HCT116 (cell line): Measurements from ENCODE around the gene BOD1L1. TPM values are rescaled to one million over a fixed set of nuclear protein-coding genes. Genes with fewer than 3 reads are reported as not detected.

Experiments used
- ATAC-seq: fragments of 200-7000 bp; cut with Tn5 transposase; 2 replicates; pipeline ENCODE4 v1.9.1; 2020; ENCODE audit warnings: mild to moderate bottlenecking, moderate library complexity
- BruUV-seq: library from RNA; stranded (reverse); fragments of 400-500 nt; replicated peaks from 2 replicates; lab custom pipeline; 2021; lab: Mats Ljungman, UMichigan
- CTCF ChIA-PET: fragments of 300-600 bp; sonication (Branson Sonifier 250); formaldehyde crosslinking; loops from one replicate; lab custom pipeline; 2021; ENCODE audit warnings: antibody characterized with exemption; lab: Charles Lee
- POLR2A ChIA-PET: fragments of 300-600, 350-600 bp; sonication (Branson Sonifier 250); formaldehyde crosslinking; loops from one replicate; lab custom pipeline; 2021; ENCODE audit warnings: antibody characterized with exemption; lab: Charles Lee
- RAD21 ChIA-PET, 2 experiments: fragments of 300-600 bp; sonication (Branson Sonifier 250); formaldehyde crosslinking; loops; one replicate each; lab custom pipeline; 2023; ENCODE audit warnings: low total read pairs in 2 of 2; ENCODE audit not compliant: uncharacterized antibody in 2 of 2, unreplicated experiment in 2 of 2, low non-redundant PET in 1 of 2; lab: Charles Lee
- DNase-seq: peaks from one replicate; pipeline ENCODE4 v3.0.0-alpha.2; 2010; ENCODE audit warnings: low read depth, low spot score
- H2AFZ ChIP-seq: fragments of 200-600 bp; shearing (Covaris generic), sonication (generic); 2 replicates; pipeline ENCODE4 v1.6.1; 2017; ENCODE audit warnings: low read depth, mixed run types, mixed read lengths, antibody characterized with exemption, low read length; ENCODE audit not compliant: poor library complexity, severe bottlenecking
- H3K27ac ChIP-seq: 2 replicates; pipeline ENCODE4 v1.5.1; 2012; ENCODE audit warnings: low read depth, low read length
- H3K27me3 ChIP-seq: fragments of 200-600 bp; sonication (generic); 2 replicates; pipeline ENCODE4 v1.6.1; 2016; ENCODE audit warnings: mixed run types, low read length, mixed read lengths; ENCODE audit not compliant: insufficient read depth
- H3K36me3 ChIP-seq, 2 experiments: fragments of 200-500 bp in 1 of 2; fragments of 200-600 bp in 1 of 2; sonication (Bioruptor generic) in 1 of 2; sonication (generic) in 1 of 2; 2 replicates each; pipeline versions ENCODE4 v1.5.1 to v1.6.1; 2014 to 2016; ENCODE audit warnings: low read length in 2 of 2, inconsistent platforms in 1 of 2, mixed read lengths in 1 of 2, mixed run types in 1 of 2; ENCODE audit not compliant: insufficient read depth in 2 of 2, control insufficient read depth in 1 of 2
- H3K4me1 ChIP-seq, 2 experiments: fragments of 200-600 bp in 1 of 2; sonication (generic) in 1 of 2; 2 replicates each; pipeline versions ENCODE4 v1.5.1 to v1.6.1; 2012 to 2017; ENCODE audit warnings: low read length in 2 of 2, inconsistent platforms in 1 of 2, mild to moderate bottlenecking in 1 of 2, mixed read lengths in 1 of 2, mixed run types in 1 of 2, moderate library complexity in 1 of 2; ENCODE audit not compliant: insufficient read depth in 2 of 2, control insufficient read depth in 1 of 2
- H3K4me2 ChIP-seq: fragments of 200-600 bp; sonication (generic); 2 replicates; pipeline ENCODE4 v1.6.1; 2017; ENCODE audit warnings: mixed run types, low read length, mixed read lengths
- H3K4me3 ChIP-seq, 2 experiments: fragments of 200-600 bp in 1 of 2; sonication (generic) in 1 of 2; replicated peaks in 1 of 2; 2 replicates each; pipeline ENCODE4 v1.5.1; 2011 to 2016; ENCODE audit warnings: low read length in 2 of 2, control low read depth in 1 of 2, low read depth in 1 of 2, mild to moderate bottlenecking in 1 of 2, mixed read lengths in 1 of 2, mixed run types in 1 of 2
- H3K79me2 ChIP-seq: fragments of 200-600 bp; sonication (generic); 2 replicates; pipeline ENCODE4 v1.6.1; 2017; ENCODE audit warnings: mild to moderate bottlenecking, mixed run types, low read length, moderate library complexity, mixed read lengths; ENCODE audit not compliant: insufficient read depth
- H3K9ac ChIP-seq: fragments of 200-600 bp; sonication (generic); 2 replicates; pipeline ENCODE4 v1.6.1; 2016; ENCODE audit warnings: low read length, mixed read lengths
- H3K9me2 ChIP-seq: fragments of 200-600 bp; sonication (generic), shearing (Covaris generic); 2 replicates; pipeline ENCODE4 v1.6.1; 2017; ENCODE audit warnings: mixed run types, mild to moderate bottlenecking, moderate library complexity; ENCODE audit not compliant: insufficient read depth
- H3K9me3 ChIP-seq, 2 experiments: fragments of 200-500 bp in 1 of 2; fragments of 200-600 bp in 1 of 2; sonication (Bioruptor generic) in 1 of 2; sonication (generic) in 1 of 2; 2 replicates each; pipeline ENCODE4 v1.6.1; 2014 to 2017; ENCODE audit warnings: low read length in 2 of 2, mixed read lengths in 2 of 2, inconsistent platforms in 1 of 2, low read depth in 1 of 2, mild to moderate bottlenecking in 1 of 2, mixed run types in 1 of 2, moderate library complexity in 1 of 2; ENCODE audit not compliant: control insufficient read depth in 1 of 2, insufficient read depth in 1 of 2
- H4K20me1 ChIP-seq: fragments of 200-600 bp; sonication (generic), shearing (Covaris generic); 2 replicates; pipeline ENCODE4 v1.6.1; 2017; ENCODE audit warnings: mixed run types, mild to moderate bottlenecking, moderate library complexity; ENCODE audit not compliant: insufficient read depth
- ATF3 ChIP-seq: IDR thresholded peaks from 2 replicates; pipeline ENCODE4 v1.6.1; 2012
- CEBPB ChIP-seq: IDR thresholded peaks from 2 replicates; pipeline ENCODE4 v1.6.1; 2012; ENCODE audit warnings: low read depth
- CTCF ChIP-seq, 3 experiments: fragments of 200-600 bp in 1 of 3; sonication (generic) in 1 of 3; IDR thresholded peaks in 2 of 3; conservative IDR thresholded peaks in 1 of 3; 2 replicates each; pipeline ENCODE4 v1.5.1; 2012 to 2017; ENCODE audit warnings: low read depth in 2 of 3, low read length in 2 of 3, antibody characterized with exemption in 1 of 3, borderline replicate concordance in 1 of 3, control low read depth in 1 of 3, mild to moderate bottlenecking in 1 of 3, mixed read lengths in 1 of 3, mixed run types in 1 of 3, moderate library complexity in 1 of 3; ENCODE audit not compliant: insufficient read depth in 1 of 3
- EGR1 ChIP-seq: IDR thresholded peaks from 2 replicates; pipeline ENCODE4 v1.6.1; 2012; ENCODE audit warnings: low read depth
- ELF1 ChIP-seq: IDR thresholded peaks from 2 replicates; pipeline ENCODE4 v1.6.1; 2012; ENCODE audit warnings: low read depth, borderline replicate concordance
- EZH2phosphoT487 ChIP-seq: fragments of 200-600 bp; IDR thresholded peaks from 2 replicates; pipeline ENCODE4 v1.6.1; 2018; ENCODE audit warnings: antibody characterized with exemption, borderline replicate concordance
- FOSL1 ChIP-seq: IDR thresholded peaks from 2 replicates; pipeline ENCODE4 v1.6.1; 2012; ENCODE audit warnings: low read depth
- JUND ChIP-seq: IDR thresholded peaks from 2 replicates; pipeline ENCODE4 v1.6.1; 2012
- MAX ChIP-seq: IDR thresholded peaks from 2 replicates; pipeline ENCODE4 v1.6.1; 2012
- POLR2A ChIP-seq: IDR thresholded peaks from 2 replicates; pipeline ENCODE4 v1.7.0; 2011; ENCODE audit warnings: borderline replicate concordance; ENCODE audit not compliant: insufficient read depth, insufficient read length; ENCODE audit errors: extremely low read depth
- POLR2AphosphoS5 ChIP-seq: IDR thresholded peaks from 2 replicates; pipeline ENCODE4 v1.6.1; 2011; ENCODE audit warnings: mild to moderate bottlenecking, low read depth, low read length, moderate library complexity
- RAD21 ChIP-seq: IDR thresholded peaks from 2 replicates; pipeline ENCODE4 v1.6.1; 2012; ENCODE audit warnings: low read depth, mild to moderate bottlenecking
- REST ChIP-seq: IDR thresholded peaks from 2 replicates; pipeline ENCODE4 v1.6.1; 2012; ENCODE audit warnings: low read depth
- SIN3A ChIP-seq: IDR thresholded peaks from 2 replicates; pipeline ENCODE4 v1.6.1; 2012; ENCODE audit warnings: low read depth
- SP1 ChIP-seq: IDR thresholded peaks from 2 replicates; pipeline ENCODE4 v1.6.1; 2012; ENCODE audit warnings: low read depth
- SRF ChIP-seq: IDR thresholded peaks from 2 replicates; pipeline ENCODE4 v1.6.1; 2012; ENCODE audit warnings: low read depth
- TCF7L2 ChIP-seq: IDR thresholded peaks from 2 replicates; pipeline ENCODE4 v1.7.0; 2011; ENCODE audit warnings: borderline replicate concordance, inconsistent platforms; ENCODE audit not compliant: insufficient read depth, insufficient read length; ENCODE audit errors: extremely low read depth
- ZBTB33 ChIP-seq: IDR thresholded peaks from 2 replicates; pipeline ENCODE4 v1.6.1; 2011; ENCODE audit warnings: mild to moderate bottlenecking, low read length, moderate library complexity; ENCODE audit not compliant: insufficient replicate concordance; ENCODE audit errors: extremely low read depth
- ZFX ChIP-seq: fragments of 450-650 bp; IDR thresholded peaks from 2 replicates; pipeline ENCODE4 v1.6.1; 2017
- ZNF274 ChIP-seq: fragments of 200-500 bp; sonication (Bioruptor generic); IDR thresholded peaks from 2 replicates; pipeline ENCODE4 v1.6.1; 2014; ENCODE audit warnings: mild to moderate bottlenecking, low read depth, low read length, inconsistent platforms
- intact Hi-C: fragments of 100-400 bp; cut with micrococcal nuclease; formaldehyde crosslinking; loops from 2 replicates; pipeline ENCODE4 v1.10.0; 2022
- total RNA-seq: library from RNA; stranded (reverse); gene quantifications from one replicate; pipeline ENCODE4 v1.2.1, GENCODE V29; 2021; ENCODE audit not compliant: unreplicated experiment

BOD1L1 gene
- total RNA-seq, 1 experiment from 2014 or later: 22.4 TPM

GRCh38 chr4:13535118-13535517, 92.4 kb downstream of the BOD1L1 start:
- intact Hi-C loops: no loop called here
- no peak overlapping the region for H2AFZ ChIP-seq
- DNase-seq: no peak
- H3K4me3 ChIP-seq: no peak overlapping the region
- H3K4me1 ChIP-seq: no peaks in the 10 kb centered on the region
- H3K27me3 ChIP-seq: no peaks in the 10 kb centered on the region
- no peaks in the 10 kb centered on the region for H3K36me3 ChIP-seq
- RAD21 ChIA-PET: no interaction called here
- BruUV-seq: no TSS peak
- ATAC-seq: no peak
- no peaks in the 10 kb centered on the region for H4K20me1 ChIP-seq
- CTCF ChIA-PET: no interaction called here
- H3K79me2 ChIP-seq: no peaks in the 10 kb centered on the region
- no peaks in the 10 kb centered on the region for H3K9me2 ChIP-seq
- H3K9me3 ChIP-seq: no peaks in the 10 kb centered on the region
- TF ChIP-seq REST (no peak), MAX (no peak), SP1 (no peak), ELF1 (no peak), ZNF274 (no peak), CTCF (IDR thresholded peaks at IDR 0.05 in 2 of 3, conservative IDR thresholded peaks at IDR 0.05 in 1 of 3; ENCODE audit: borderline replicate concordance in 1 of 3, insufficient read depth in 1 of 3, low read depth in 2 of 3, low read length in 2 of 3) (no peak), EGR1 (no peak), SIN3A (no peak), ZFX (no peak), CEBPB (no peak), SRF (no peak), ZBTB33 (no peak), FOSL1 (no peak), POLR2A (no peak), JUND (no peak), POLR2AphosphoS5 (no peak), TCF7L2 (no peak), EZH2phosphoT487 (no peak), RAD21 (no peak), ATF3 (no peak)
- POLR2A ChIA-PET: no interaction called here
- H3K4me2 ChIP-seq: no peak overlapping the region
- no peak overlapping the region for H3K27ac ChIP-seq
- no peak overlapping the region for H3K9ac ChIP-seq
